Fibroblast of skin of right biceps (primary cell): Measurements from ENCODE around the gene HDDC3.

Experiments
- DNase-seq: peaks from one replicate; pipeline ENCODE4 v3.0.0-alpha.2; 2013

Gene HDDC3

DNA sequence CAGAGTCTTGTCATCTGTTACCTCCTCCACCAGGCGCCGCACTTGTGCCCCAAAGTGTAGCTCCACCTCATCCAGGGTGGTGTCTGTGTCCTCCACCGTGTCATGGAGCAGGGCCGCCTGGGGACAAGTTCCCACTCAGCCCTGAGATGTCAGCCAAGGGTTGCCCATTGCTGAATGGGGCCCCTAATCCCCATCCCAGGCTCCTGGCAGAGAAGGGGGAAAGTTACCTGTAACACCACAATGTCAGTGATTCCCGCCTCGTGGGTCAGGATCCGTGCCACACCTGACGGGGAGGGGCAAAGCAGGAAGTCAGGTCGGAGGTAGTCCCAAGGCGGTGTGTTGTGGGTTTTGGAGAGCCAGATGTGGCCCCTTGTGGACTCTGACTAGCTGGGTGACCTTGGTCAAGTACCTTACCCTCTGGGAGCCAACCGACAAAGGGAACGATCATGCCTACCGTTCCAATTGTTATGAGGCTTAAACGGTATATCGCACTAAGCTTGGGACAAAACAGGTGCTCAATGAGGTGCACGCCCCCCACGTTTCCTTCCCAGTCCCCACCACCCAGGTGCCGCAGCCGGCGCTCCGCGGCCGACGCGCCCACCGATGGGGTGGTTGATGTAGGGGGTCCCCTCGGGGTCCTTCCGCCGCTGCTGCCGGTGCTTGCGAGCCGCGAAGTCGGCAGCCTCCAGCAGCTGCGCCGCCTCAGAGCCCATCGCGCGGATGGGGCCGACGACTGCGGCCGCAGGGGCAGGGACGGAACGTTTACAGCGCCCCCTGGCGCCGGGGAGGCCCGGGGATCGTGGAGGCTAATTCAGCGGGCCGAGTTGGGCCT lies at the start of gene HDDC3:
Gene HDDC3, minus strand, starts transcription at position 722 of the 832 bp plus-strand sequence. Its CDS starts 9 bp downstream, at position 713.
- DNase-seq = peak; percentile 78

DNA sequence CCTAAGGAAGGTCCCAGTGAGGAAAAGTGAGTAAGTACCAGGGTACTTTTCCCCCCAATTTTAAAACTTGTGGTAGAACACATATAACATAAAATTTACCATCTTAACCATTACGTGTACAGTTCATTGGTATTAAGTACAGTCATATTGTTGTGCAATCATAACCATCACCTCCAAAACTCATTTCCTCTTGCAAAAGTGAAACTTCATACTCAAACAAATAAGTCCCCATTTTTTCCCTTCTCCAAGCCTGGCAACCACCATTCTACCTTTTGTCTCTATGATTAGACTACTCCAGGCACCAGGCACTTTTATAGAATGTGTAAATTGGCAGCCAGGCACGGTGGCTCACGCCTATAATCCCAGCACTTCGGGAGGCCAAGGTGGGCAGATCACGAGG lies 49.8 kb upstream of the HDDC3 start:
- DNase-seq = no peak

DNA sequence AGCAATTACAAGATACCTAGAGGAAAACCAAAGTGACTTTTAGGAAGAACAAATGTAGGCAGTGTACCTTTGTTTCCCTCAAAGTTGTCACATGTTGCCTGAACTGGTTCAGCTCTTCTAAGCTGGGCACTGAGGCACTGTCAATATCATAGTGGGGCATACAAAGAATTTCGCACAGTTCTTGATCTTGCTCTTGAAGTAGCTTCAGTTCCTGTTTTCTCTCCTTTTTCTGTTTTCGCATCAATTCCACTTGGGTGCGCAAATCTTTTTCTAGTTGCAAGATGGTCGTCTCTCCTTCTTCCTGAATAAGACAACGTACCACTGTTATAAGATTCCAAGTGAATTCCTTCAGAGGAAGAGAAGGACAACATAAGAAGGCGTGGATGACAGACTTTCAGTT lies 49.3 kb upstream of the HDDC3 start:
- DNase-seq = no peak

GRCh38 chr15:90979582-90979981 lies 47.2 kb upstream of the HDDC3 start:
- DNase-seq = no peak

GRCh38 chr15:90974216-90974615 lies 41.9 kb upstream of the HDDC3 start:
- no peak for DNase-seq

DNA sequence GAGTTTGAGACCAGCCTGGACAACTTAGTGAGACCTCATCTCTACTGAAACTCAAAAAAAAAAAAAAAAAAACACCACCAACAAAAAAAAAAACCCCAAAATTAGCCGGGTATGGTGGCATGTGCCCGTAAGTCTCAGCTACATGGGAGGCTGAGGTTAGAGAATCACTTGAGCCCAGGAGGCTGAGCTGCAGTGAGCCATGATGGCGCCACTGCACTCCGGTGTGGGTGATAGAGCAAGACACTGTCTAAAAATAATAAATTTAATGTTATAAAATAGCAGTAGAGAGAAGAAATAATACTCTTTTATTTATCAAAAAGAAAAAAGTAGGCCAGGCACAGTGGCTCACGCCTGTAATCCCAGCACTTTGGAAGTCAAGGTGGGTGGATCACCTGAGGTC lies 39.8 kb upstream of the HDDC3 start:
- DNase-seq = no peak

DNA sequence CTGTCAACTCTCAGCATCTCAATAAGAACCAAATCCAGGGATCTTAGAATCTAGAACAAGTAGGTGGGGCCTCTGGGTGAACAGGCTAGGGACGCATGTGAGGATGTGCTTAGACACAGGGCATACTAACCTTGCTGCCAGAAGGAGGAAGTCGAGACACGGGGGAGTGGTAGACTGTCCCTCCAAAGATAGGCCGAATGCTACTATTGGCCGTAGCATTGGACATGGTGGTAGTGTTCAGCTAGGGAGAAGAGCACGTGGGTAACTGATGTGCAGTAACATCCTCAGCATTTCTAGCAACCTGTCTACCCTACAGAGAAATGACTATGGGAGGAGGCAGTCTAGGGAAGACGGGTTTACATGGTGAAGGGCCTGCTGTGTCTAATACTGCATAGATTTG lies 37.9 kb upstream of the HDDC3 start:
- DNase-seq = no peak

- no peak for DNase-seq
These were observed 36.1 kb upstream of the HDDC3 start for GRCh38 chr15:90968434-90968833.

DNA sequence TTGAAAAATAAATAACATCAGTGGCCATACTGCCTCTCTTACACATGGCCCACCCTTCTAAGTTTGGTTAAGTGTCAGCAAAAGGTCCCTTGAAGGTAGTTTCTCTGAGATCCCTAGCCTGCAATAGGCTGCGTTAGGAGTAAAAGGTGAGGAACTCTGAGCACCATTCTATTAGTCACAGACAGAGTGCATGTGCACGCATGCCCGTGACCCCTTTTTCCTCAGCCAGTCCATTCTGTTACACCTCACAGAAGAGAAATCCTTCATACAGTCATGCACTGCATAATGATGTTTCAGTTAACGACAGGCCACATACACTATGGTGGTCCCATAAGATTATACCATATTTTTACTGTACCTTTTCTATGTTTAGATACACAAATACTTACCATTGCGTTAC lies 34.9 kb upstream of the HDDC3 start:
- DNase-seq = no peak

- no peak for DNase-seq
These were observed 33.9 kb upstream of the HDDC3 start for GRCh38 chr15:90966262-90966661.

DNA sequence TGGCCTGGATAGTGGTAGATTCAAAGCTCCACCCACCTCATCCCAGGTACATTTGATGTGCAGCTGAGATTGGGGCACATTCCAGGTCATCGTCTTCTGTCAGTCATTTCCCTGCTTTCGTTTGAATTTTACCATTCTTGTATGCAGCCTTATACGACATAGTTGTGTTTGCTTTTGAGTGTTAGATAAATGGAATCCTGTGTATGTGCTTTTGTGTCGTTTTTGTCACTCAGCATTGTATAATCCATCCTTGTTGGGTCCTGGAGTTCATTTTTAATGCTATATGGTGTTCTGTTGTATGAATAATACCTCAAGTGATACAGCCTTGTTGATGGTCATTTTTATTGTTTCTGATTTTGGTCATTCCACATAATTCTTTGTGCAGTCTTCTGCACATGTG lies 29.7 kb upstream of the HDDC3 start:
- no peak for DNase-seq

- no peak for DNase-seq
These were observed 28.1 kb upstream of the HDDC3 start for GRCh38 chr15:90960298-90961091.

- DNase-seq = peak; percentile 35
These were observed 27.5 kb upstream of the HDDC3 start for GRCh38 chr15:90959894-90960293.

- no peak for DNase-seq
These were observed 26.8 kb upstream of the HDDC3 start for GRCh38 chr15:90959028-90959595.

DNA sequence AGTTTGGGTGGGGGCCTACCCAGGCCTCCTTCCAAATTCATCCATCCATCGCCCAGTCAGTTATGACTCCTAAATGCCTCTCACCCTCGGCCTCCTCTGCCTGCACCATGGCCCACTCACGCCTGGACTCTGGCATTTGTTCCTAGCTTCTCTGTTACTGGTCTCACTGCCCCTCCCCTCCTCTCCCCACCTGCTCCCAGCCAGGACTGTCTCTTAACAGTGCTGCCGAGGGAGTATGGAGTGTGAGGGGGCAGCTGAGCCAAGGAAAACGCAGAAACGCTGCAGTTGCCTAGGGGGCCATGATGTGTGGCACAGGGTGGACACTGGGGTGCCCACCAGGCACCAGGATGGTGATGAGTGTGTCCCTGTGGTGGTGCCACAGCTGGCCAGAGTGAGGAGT lies 25.4 kb upstream of the HDDC3 start:
- no peak for DNase-seq

- peak; percentile 53 for DNase-seq
These were observed 24.9 kb upstream of the HDDC3 start for GRCh38 chr15:90957031-90957790.

DNA sequence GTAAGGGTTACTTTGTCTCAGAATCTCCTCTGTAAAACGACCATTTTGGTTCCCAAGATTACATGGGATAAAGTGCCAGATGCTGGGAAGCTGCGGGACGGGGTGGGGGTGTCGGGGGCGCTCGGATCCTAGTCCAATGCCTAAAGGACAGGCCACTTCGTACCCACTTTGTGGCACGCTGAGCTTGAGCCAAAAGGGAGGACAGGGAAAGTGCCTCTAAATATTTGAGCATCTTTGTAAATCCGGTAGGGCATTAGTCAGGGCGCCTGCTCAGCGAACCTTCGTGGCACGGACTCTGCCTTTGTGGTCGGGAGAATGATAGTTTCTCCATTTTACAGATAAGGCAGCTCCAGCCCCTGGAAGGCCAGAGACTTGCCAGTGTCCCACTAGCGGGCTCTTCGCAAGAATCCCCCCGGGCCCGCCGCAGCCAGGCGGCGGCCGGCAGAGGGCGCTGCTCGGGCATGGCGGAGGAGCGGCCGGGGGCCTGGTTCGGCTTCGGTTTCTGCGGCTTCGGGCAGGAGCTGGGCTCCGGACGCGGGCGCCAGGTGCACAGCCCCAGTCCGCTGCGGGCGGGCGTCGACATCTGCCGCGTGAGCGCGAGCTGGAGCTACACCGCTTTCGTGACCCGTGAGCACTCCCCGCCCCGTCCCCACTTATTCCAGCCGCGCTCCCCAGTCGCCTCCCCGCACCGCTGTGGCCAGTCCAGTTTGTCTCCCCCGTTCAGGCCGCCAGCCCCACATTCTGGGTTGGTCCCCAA lies 24.1 kb upstream of the HDDC3 start:
- DNase-seq = peak; percentile 72

- no peak for DNase-seq
These were observed 23.4 kb upstream of the HDDC3 start for GRCh38 chr15:90955624-90956273.

DNA sequence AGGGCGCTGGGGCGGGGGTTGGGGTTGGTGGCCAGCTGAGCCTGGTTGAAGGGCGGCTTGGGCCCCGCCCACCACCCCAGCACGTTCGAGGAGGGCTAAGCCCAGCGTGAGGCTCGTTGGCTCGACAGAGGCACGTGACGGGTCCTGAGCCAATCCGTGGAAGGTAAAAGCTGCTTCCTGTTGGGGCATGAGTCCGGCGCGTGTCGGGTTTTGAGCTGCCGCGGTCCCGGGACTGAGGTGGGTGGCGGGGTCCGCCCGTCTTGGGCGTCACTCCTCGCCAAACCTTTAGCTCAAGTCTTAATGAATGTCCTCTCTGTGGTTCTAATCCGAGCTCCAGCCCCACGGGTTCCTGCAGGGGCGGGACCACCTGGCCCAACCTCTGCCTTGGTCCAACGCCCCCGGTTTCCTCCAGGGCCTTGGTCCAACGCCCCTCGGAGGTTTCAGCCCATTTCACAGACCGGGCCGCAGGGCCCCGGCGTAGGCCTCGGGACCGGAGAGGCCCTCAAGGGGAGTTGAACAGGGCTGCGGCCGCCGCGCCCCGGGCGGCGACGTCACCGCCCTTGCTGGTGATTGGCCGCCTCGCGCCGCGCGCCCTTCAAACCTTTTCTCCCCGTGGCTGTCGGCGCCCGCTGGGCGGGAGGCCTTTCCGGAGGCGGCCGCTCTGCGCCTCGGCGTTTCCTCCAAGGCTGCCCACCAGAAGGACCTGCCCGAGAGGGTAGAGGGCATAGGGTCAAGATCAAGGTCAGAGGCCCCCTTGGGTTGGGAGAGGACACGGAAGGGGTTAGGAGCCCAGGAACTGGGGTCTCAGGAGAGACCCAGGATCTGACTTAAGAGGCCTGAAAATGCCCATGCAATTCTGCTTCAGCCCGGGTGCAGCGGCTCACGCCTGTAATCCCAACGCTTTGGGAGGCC lies 22.6 kb upstream of the HDDC3 start, which contains the start of gene RCCD1:
Gene RCCD1, plus strand, starts transcription at position 173 of the 912 bp plus-strand sequence. CDS start 1,851 bp downstream, outside the sequence.
- DNase-seq = peak; percentile 96

- DNase-seq = no peak
These were observed 21.8 kb upstream of the HDDC3 start for GRCh38 chr15:90953947-90954711.
